Measurements from ENCODE around the gene TBC1D10A.

The TBC1D10A gene

DNA sequence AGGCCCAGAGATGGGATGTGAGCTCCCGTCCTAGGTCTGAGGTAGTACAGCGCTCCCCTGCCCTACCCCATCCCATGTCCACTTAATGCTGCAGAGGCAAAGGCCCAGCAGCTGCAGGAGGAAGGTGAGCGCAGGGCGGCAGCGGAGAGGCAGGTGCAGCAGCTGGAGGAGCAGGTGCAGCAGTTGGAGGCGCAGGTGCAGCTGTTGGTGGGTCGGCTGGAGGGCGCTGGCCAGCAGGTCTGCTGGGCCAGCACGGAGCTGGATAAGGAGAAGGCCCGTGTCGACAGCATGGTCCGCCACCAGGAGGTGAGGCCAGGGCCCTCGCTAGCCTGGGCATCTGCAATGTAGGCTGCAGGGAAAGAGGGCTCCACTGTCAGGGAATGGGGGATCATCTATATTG lies 45.2 kb upstream of the TBC1D10A start:
- CTCF ChIA-PET, result no interaction called here
- no peaks in the 10 kb centered on the region for H3K9me3 ChIP-seq (ENCODE audit: control insufficient read depth, insufficient read depth, low read depth, low read length)
- POLR2A ChIA-PET, result interaction anchor here (0.8 to 1.5 kb wide), 4 partner anchors 10 to 59 kb away, joined by 3 to 6 read pairs (median 4); partner anchors contain the start of genes CCDC157 and SF3A1
- H3K27ac ChIP-seq (ENCODE audit: extremely low read depth, low read depth, low read length), result no peak overlapping the region
- H3K4me1 ChIP-seq (ENCODE audit: control insufficient read depth, insufficient read depth, low read length), result no peaks in the 10 kb centered on the region
- H3K4me3 ChIP-seq (ENCODE audit: low read depth, low read length), result no peak overlapping the region
- peaks cover 0 to 20% of the 10 kb centered on the region in 2 experiments; a peak in 1 of 3 replicates for H3K36me3 ChIP-seq (ENCODE audit: control insufficient read depth in 2 of 2, insufficient read depth in 1 of 2, low read length in 2 of 2)
- TF ChIP-seq ZNF223 (tag by site-specific recombination; IDR thresholded peaks at IDR 0.05), result no peak
- no peak for TF ChIP-seq ZNF175 (tag by site-specific recombination; IDR thresholded peaks at IDR 0.05)
- TF ChIP-seq ZNF423 (tag by site-specific recombination; IDR thresholded peaks at IDR 0.05), result no peak
- TF ChIP-seq ZNF555 (tag by site-specific recombination; conservative IDR thresholded peaks at IDR 0.05), result no peak

DNA sequence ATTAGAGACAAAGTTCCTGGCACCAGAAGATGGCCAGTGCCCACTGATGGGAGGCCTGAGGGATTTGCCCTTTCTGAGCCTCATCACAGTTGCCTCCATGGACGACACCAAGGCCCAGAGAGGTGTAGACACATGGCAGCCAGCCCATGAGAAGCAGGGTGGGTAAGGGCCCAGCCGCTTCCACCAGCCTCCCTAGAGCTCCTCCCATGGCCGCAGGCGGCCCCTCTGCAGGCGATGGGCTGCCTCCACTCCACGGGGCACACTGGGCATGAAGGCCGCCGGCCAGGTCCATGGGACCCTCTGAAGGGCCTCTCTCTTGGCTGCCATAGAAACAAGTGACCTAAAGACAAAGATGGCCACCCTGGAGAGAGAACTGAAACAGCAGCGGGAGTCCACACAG lies 44.6 kb upstream of the TBC1D10A start:
- no peak overlapping the region for H3K27ac ChIP-seq (ENCODE audit: extremely low read depth, low read depth, low read length)
- no peaks in the 10 kb centered on the region for H3K4me1 ChIP-seq (ENCODE audit: control insufficient read depth, insufficient read depth, low read length)
- ChIA-PET POLR2A (interaction anchor here (0.9 to 1.4 kb wide), 2 partner anchors 11 to 15 kb away, joined by 3 to 6 read pairs; partner anchors contain the start of genes CCDC157 and SF3A1), CTCF (interaction anchor here (0.5 to 0.7 kb wide), 2 partner anchors 14 to 18 kb away, joined by 3 read pairs; no protein-coding TSS in a partner anchor)
- H3K9me3 ChIP-seq (ENCODE audit: control insufficient read depth, insufficient read depth, low read depth, low read length), result no peaks in the 10 kb centered on the region
- H3K36me3 ChIP-seq (ENCODE audit: control insufficient read depth in 2 of 2, insufficient read depth in 1 of 2, low read length in 2 of 2), result peaks cover 0 to 14% of the 10 kb centered on the region in 2 experiments; a peak in 1 of 3 replicates
- TF ChIP-seq ZBTB17 (tag by site-specific recombination; IDR thresholded peaks at IDR 0.05) (no peak), SETDB1 (IDR thresholded peaks at IDR 0.05; ENCODE audit: insufficient read length, low read length) (no peak), TRIM28 (IDR thresholded peaks at IDR 0.05; ENCODE audit: borderline replicate concordance, low read length) (no peak), ZSCAN30 (tag by site-specific recombination; IDR thresholded peaks at IDR 0.05) (no peak), PRDM1 (tag by site-specific recombination; IDR thresholded peaks at IDR 0.05) (no peak), MZF1 (tag by site-specific recombination; IDR thresholded peaks at IDR 0.05; ENCODE audit: borderline replicate concordance) (no peak), GLIS1 (tag by site-specific recombination; IDR thresholded peaks at IDR 0.05) (no peak)
- TF ChIP-seq, protein P1, sequence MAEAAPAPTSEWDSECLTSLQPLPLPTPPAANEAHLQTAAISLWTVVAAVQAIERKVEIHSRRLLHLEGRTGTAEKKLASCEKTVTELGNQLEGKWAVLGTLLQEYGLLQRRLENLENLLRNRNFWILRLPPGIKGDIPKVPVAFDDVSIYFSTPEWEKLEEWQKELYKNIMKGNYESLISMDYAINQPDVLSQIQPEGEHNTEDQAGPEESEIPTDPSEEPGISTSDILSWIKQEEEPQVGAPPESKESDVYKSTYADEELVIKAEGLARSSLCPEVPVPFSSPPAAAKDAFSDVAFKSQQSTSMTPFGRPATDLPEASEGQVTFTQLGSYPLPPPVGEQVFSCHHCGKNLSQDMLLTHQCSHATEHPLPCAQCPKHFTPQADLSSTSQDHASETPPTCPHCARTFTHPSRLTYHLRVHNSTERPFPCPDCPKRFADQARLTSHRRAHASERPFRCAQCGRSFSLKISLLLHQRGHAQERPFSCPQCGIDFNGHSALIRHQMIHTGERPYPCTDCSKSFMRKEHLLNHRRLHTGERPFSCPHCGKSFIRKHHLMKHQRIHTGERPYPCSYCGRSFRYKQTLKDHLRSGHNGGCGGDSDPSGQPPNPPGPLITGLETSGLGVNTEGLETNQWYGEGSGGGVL (tag by site-specific recombination; IDR thresholded peaks at IDR 0.05), result no peak
- no peak overlapping the region for H3K4me3 ChIP-seq (ENCODE audit: low read depth, low read length)

DNA sequence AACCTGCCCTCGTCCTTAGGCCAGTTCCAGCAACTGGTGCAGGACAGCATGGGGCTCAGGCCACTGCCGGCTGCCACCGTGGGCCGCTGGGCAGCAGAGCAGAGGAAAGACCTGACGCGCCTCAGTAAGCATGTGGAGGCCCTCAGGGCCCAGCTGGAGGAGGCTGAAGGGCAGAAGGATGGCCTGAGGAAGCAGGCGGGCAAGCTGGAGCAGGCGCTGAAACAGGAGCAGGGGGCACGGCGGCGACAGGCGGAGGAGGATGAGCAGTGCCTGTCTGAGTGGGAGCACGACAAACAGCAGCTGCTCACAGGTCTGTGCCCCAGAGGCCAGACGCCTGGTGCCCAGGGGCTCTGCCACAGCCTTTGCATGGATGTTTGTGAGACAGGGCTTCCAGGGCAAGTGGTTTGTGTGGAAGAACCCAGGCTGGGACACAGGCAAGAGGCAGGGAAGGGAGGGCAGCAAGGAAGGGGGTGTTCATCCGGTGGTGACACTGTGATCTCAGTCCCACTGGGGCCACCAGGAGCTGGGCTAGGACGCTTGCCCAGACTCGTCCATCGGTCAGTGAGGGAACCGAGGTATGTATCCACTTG lies 44.0 kb upstream of the TBC1D10A start:
- Histone ChIP-seq H3K4me3 (ENCODE audit: low read depth, low read length) (no peak overlapping the region), H3K36me3 (ENCODE audit: control insufficient read depth in 2 of 2, insufficient read depth in 1 of 2, low read length in 2 of 2) (peaks cover 0 to 19% of the 10 kb centered on the region in 2 experiments; a peak in 1 of 3 replicates), H3K27ac (ENCODE audit: extremely low read depth, low read depth, low read length) (no peak overlapping the region), H3K9me3 (ENCODE audit: control insufficient read depth, insufficient read depth, low read depth, low read length) (no peaks in the 10 kb centered on the region), H3K4me1 (ENCODE audit: control insufficient read depth, insufficient read depth, low read length) (no peaks in the 10 kb centered on the region)
- TF ChIP-seq ZNF664 (tag by site-specific recombination; IDR thresholded peaks at IDR 0.05) (no peak), ZSCAN23 (tag by site-specific recombination; IDR thresholded peaks at IDR 0.05) (no peak)
- TF ChIP-seq, protein P2, sequence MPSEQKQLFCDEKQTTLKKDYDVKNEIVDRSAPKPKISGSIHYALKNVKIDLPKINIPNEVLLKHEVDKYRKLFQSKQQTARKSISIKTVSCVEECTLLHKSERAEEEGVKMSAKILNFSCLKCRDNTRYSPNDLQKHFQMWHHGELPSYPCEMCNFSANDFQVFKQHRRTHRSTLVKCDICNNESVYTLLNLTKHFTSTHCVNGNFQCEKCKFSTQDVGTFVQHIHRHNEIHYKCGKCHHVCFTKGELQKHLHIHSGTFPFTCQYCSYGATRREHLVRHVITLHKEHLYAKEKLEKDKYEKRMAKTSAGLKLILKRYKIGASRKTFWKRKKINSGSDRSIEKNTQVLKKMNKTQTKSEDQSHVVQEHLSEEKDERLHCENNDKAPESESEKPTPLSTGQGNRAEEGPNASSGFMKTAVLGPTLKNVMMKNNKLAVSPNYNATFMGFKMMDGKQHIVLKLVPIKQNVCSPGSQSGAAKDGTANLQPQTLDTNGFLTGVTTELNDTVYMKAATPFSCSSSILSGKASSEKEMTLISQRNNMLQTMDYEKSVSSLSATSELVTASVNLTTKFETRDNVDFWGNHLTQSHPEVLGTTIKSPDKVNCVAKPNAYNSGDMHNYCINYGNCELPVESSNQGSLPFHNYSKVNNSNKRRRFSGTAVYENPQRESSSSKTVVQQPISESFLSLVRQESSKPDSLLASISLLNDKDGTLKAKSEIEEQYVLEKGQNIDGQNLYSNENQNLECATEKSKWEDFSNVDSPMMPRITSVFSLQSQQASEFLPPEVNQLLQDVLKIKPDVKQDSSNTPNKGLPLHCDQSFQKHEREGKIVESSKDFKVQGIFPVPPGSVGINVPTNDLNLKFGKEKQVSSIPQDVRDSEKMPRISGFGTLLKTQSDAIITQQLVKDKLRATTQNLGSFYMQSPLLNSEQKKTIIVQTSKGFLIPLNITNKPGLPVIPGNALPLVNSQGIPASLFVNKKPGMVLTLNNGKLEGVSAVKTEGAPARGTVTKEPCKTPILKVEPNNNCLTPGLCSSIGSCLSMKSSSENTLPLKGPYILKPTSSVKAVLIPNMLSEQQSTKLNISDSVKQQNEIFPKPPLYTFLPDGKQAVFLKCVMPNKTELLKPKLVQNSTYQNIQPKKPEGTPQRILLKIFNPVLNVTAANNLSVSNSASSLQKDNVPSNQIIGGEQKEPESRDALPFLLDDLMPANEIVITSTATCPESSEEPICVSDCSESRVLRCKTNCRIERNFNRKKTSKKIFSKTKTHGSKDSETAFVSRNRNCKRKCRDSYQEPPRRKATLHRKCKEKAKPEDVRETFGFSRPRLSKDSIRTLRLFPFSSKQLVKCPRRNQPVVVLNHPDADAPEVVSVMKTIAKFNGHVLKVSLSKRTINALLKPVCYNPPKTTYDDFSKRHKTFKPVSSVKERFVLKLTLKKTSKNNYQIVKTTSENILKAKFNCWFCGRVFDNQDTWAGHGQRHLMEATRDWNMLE (tag by site-specific recombination; conservative IDR thresholded peaks at IDR 0.05; ENCODE audit: low read depth), result no peak
- TF ChIP-seq, protein P3, sequence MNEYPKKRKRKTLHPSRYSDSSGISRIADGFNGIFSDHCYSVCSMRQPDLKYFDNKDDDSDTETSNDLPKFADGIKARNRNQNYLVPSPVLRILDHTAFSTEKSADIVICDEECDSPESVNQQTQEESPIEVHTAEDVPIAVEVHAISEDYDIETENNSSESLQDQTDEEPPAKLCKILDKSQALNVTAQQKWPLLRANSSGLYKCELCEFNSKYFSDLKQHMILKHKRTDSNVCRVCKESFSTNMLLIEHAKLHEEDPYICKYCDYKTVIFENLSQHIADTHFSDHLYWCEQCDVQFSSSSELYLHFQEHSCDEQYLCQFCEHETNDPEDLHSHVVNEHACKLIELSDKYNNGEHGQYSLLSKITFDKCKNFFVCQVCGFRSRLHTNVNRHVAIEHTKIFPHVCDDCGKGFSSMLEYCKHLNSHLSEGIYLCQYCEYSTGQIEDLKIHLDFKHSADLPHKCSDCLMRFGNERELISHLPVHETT (tag by site-specific recombination; IDR thresholded peaks at IDR 0.05), result no peak
- CTCF ChIA-PET, result interaction anchor here (0.5 to 0.7 kb wide), 2 partner anchors 15 to 17 kb away, joined by 3 read pairs; no protein-coding TSS in a partner anchor
- POLR2A ChIA-PET, result interaction anchor here (0.9 to 1.4 kb wide), 2 partner anchors 12 to 14 kb away, joined by 3 to 6 read pairs; partner anchors contain the start of genes CCDC157 and SF3A1
